ENCODE results near the gene SMYD4. TPM values are rescaled to one million over a fixed set of nuclear protein-coding genes. Genes with fewer than 3 reads are reported as not detected.
A peak's percentile ranks its signal among the peaks of the same experiment; 100 is the strongest.

The SMYD4 gene
- polyA plus RNA-seq, 1 experiment, result 4.5 TPM

GRCh38 chr17:1762901-1763898 is 66.5 kb downstream of the SMYD4 start:
- CTCF ChIA-PET, result interaction anchor here (0.9 to 2.6 kb wide), 6 partner anchors 9 to 102 kb away, joined by 3 to 16 read pairs (median 4); no protein-coding TSS in a partner anchor

DNA sequence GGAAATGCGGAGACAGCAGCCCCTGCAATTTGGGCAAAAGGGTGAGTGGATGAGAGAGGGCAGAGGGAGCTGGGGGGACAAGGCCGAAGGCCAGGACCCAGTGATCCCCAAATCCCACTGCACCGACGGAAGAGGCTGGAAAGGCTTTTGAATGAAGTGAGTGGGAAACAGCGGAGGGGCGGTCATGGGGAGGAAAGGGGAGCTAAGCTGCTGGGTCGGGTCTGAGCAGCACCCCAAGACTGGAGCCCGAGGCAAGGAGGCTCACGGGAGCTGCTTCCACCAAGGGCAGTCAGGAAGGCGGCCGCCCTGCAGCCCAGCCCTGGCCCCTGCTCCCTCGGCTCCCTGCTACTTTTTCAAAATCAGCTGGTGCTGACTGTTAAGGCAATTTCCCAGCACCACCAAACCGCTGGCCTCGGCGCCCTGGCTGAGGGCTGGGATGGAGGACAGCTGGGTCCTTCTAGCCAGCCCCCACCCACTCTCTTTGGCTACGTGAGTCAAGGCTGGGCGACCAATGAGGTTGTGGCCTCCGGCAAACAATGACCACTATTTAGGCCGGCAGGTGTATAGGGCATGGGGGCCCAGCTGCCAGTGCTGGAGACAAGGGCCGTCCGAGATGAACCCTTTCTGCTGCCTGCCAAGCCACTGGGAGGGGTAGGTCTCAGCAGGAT is 67.3 kb downstream of the SMYD4 start:
- Histone ChIP-seq H3K36me3 (ENCODE audit: control insufficient read depth, insufficient read depth, low read length) (no peaks in the 10 kb centered on the region), H3K4me3 (ENCODE audit: low read depth, low read length) (peak overlapping the region; percentile 57), H3K27me3 (ENCODE audit: control insufficient read depth, insufficient read depth, low read length) (no peaks in the 10 kb centered on the region)
- DNase-seq (ENCODE audit: low read depth), result no peak
- TF ChIP-seq CTCF (IDR thresholded peaks at IDR 0.05; ENCODE audit: insufficient read depth, low read depth, low read length), result no peak
- ChIA-PET POLR2A (interaction anchor here (0.5 to 1.7 kb wide), 3 partner anchors 12 to 26 kb away, joined by 3 to 19 read pairs (median 5); no protein-coding TSS in a partner anchor), CTCF (interaction anchor here (0.9 to 2.6 kb wide), 8 partner anchors 9 to 103 kb away, joined by 3 to 16 read pairs (median 4); no protein-coding TSS in a partner anchor)

More at GRCh38 chr17:1762901-1763898, 66.5 kb downstream of the SMYD4 start:
- H3K36me3 ChIP-seq (ENCODE audit: control insufficient read depth, insufficient read depth, low read length), result no peaks in the 10 kb centered on the region
- H3K27me3 ChIP-seq (ENCODE audit: control insufficient read depth, insufficient read depth, low read length), result no peaks in the 10 kb centered on the region
- peak overlapping the region; percentile 57 for H3K4me3 ChIP-seq (ENCODE audit: low read depth, low read length)
- POLR2A ChIA-PET, result interaction anchor here (0.5 to 1.7 kb wide), 4 partner anchors 13 to 26 kb away, joined by 3 to 19 read pairs (median 4); no protein-coding TSS in a partner anchor
- TF ChIP-seq CTCF (IDR thresholded peaks at IDR 0.05; ENCODE audit: insufficient read depth, low read depth, low read length), result no peak
- no peak for DNase-seq (ENCODE audit: low read depth)

- TF ChIP-seq CTCF (IDR thresholded peaks at IDR 0.05; ENCODE audit: insufficient read depth, low read depth, low read length), result no peak
- ChIA-PET CTCF (no interaction called here), POLR2A (no interaction called here)
- H3K36me3 ChIP-seq (ENCODE audit: control insufficient read depth, insufficient read depth, low read length), result no peaks in the 10 kb centered on the region
- H3K27me3 ChIP-seq (ENCODE audit: control insufficient read depth, insufficient read depth, low read length), result no peaks in the 10 kb centered on the region
- H3K4me3 ChIP-seq (ENCODE audit: low read depth, low read length), result no peak overlapping the region
- no peak for DNase-seq (ENCODE audit: low read depth)
These were observed 70.2 kb downstream of the SMYD4 start for GRCh38 chr17:1759529-1759928.

DNA sequence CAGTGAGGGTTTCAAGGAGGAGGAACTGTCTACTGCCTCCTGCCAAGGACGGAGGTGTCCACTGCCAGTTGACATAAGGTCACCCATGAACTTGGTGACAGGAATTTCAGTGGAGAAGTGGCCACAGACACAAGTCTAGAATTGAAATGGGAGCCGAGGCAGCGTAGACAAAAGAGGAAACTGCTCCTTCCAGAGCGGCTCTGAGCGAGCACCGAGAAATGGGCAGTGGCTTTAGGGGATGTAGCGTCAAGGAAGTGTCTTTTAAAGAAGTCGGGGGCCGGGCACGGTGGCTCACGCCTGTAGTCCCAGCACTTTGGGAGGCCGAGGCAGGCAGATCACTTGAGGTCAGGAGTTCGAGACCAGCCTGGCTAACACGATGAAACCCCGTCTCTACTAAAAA is 70.9 kb downstream of the SMYD4 start:
- no peaks in the 10 kb centered on the region for H3K27me3 ChIP-seq (ENCODE audit: control insufficient read depth, insufficient read depth, low read length)
- POLR2A ChIA-PET, result no interaction called here
- H3K4me3 ChIP-seq (ENCODE audit: low read depth, low read length), result no peak overlapping the region
- CTCF ChIA-PET, result no interaction called here
- no peaks in the 10 kb centered on the region for H3K36me3 ChIP-seq (ENCODE audit: control insufficient read depth, insufficient read depth, low read length)
- DNase-seq (ENCODE audit: low read depth), result no peak
- no peak for TF ChIP-seq CTCF (IDR thresholded peaks at IDR 0.05; ENCODE audit: insufficient read depth, low read depth, low read length)

DNA sequence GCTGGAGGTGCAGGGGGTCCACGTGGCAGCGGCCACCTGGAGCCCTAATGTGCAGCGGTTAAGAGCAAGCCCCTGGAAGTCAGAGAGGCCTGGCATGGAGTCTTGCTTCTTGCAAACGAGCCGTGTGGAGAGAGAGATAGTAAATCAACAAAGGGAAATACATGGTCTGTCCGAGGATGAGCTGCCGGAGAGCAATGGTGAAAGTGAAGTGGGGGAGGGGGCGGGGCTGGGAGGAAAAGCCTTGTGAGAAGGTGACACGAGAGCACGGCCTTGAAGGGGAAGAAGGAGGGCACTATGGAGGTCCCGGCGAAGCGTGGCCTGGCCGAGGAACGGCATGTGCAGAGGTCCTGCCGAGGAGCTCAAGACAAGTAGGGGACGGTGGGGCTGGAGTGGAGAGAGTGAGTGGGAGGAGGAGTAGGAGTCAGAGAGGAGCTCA is 73.9 kb downstream of the SMYD4 start:
- Histone ChIP-seq H3K4me3 (ENCODE audit: low read depth, low read length) (no peak overlapping the region), H3K27me3 (ENCODE audit: control insufficient read depth, insufficient read depth, low read length) (no peaks in the 10 kb centered on the region; the same call in 1 of the 2 replicates), H3K36me3 (ENCODE audit: control insufficient read depth, insufficient read depth, low read length) (no peaks in the 10 kb centered on the region)
- no peak for DNase-seq (ENCODE audit: low read depth)
- POLR2A ChIA-PET, result no interaction called here
- TF ChIP-seq CTCF (IDR thresholded peaks at IDR 0.05; ENCODE audit: insufficient read depth, low read depth, low read length), result no peak
- CTCF ChIA-PET, result interaction anchor here (0.7 to 1.0 kb wide), 2 partner anchors 24 to 309 kb away, joined by 3 read pairs; no protein-coding TSS in a partner anchor

All from BJ (cell line).